Fibroblast of lung (primary cell): Measurements from ENCODE around the gene TMEM198.

Experiments
- EZH2 ChIP-seq: IDR thresholded peaks from 2 replicates; pipeline ENCODE4 v1.5.1; 2012; ENCODE audit warnings: low read length, control low read depth, mild to moderate bottlenecking; ENCODE audit errors: missing control alignments
- TF ChIP-seq, protein P1 (sequence below), 2 donors: IDR thresholded peaks in 1 of 2; conservative IDR thresholded peaks in 1 of 2; 1 replicate in 1 of 2; 2 replicates in 1 of 2; pipeline ENCODE4 v1.5.1; 2011 to 2012; ENCODE audit warnings: low read length in 2 of 2, control low read depth in 1 of 2, inconsistent platforms in 1 of 2, low read depth in 1 of 2, mild to moderate bottlenecking in 1 of 2

DNA sequence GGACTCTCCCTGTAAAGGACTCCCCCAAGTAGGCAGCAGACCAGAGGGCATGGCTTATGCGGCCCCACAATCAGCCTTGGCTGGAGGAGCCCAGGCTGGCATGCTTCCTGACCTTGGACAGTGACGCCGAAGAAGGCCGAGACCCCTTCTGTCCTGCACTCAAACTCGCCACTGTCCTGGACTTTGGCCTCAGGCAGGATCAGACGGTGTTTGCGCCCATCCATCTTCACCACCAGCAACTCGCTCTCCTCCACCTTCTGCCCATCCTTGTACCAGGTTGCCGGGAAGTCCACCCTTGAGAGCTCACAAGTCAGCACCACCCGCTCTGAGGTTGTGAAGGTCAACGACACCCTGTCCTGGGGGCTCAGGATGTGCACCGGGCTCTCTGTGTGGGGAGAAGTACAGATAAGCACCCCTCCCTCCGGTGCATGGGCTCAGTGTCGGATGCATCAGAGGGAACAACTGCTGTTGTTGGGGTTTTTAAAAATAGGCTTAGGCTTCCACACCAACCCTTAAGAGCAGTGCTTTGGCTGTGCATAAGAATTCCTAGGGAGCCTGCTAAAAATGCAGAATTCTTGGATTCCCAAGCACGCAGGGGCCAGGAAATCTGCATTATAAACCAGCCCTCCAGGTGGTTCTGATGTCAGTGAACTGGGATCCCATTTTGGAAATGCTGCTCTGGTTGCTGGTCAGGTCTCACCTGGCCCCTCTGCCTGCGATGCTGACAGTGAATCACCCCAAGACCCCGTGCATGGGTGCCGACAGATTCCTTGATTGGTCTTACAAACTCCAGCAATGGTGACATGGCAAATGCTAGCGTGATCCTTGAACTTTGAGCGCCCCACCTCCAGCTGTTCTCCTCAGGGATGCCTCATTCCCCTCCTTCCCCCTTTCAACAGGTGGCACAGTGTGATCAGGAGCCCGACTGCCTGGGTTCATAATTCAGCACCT is 21.6 kb downstream of the TMEM198 start:
- no peak for TF ChIP-seq EZH2
- TF ChIP-seq, protein P1, sequence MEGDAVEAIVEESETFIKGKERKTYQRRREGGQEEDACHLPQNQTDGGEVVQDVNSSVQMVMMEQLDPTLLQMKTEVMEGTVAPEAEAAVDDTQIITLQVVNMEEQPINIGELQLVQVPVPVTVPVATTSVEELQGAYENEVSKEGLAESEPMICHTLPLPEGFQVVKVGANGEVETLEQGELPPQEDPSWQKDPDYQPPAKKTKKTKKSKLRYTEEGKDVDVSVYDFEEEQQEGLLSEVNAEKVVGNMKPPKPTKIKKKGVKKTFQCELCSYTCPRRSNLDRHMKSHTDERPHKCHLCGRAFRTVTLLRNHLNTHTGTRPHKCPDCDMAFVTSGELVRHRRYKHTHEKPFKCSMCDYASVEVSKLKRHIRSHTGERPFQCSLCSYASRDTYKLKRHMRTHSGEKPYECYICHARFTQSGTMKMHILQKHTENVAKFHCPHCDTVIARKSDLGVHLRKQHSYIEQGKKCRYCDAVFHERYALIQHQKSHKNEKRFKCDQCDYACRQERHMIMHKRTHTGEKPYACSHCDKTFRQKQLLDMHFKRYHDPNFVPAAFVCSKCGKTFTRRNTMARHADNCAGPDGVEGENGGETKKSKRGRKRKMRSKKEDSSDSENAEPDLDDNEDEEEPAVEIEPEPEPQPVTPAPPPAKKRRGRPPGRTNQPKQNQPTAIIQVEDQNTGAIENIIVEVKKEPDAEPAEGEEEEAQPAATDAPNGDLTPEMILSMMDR (conservative IDR thresholded peaks at IDR 0.05 in 1 of 2, IDR thresholded peaks at IDR 0.05 in 1 of 2; ENCODE audit: low read depth in 1 of 2, low read length in 2 of 2): no peak
